ENCODE results near the gene GSG1L. TPM values are rescaled to one million over a fixed set of nuclear protein-coding genes. Genes with fewer than 3 reads are reported as not detected.

GSG1L gene
- total and polyA plus RNA-seq, 2 of the 13 experiments (the other 11 are each of a cell fraction or from before 2014, with no cell fraction given), result not detected

DNA sequence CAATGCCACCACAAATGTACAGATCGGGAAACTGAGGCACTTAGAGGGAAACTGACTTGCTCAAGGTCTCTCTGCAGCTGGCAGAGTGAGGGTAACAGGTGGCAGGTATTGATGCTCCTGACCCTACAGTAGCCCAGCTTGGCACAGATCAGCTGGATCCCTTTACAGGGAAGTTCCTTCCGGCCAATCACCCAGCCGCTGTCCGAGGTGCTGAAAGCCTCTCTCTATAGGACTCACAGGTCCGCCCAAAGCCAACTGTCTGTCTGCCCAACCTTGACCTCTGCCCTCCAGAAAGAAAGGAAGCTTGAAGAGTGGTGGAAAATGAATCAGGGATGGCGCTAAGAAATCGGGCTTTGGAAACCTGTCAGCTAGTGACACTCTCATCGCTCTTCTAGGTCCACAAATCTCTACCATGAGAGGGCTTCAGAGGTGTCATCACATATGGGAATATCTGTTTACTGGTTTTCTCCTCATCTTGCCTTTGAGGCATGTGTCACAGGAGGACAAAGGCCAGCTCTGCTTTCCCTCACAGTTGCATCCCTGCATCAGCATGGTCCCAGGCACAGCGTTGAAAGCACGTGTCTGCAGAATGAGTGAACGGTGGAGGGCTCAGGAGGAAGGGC lies 267.4 kb downstream of the GSG1L start (continued):
- TF ChIP-seq, protein P1, sequence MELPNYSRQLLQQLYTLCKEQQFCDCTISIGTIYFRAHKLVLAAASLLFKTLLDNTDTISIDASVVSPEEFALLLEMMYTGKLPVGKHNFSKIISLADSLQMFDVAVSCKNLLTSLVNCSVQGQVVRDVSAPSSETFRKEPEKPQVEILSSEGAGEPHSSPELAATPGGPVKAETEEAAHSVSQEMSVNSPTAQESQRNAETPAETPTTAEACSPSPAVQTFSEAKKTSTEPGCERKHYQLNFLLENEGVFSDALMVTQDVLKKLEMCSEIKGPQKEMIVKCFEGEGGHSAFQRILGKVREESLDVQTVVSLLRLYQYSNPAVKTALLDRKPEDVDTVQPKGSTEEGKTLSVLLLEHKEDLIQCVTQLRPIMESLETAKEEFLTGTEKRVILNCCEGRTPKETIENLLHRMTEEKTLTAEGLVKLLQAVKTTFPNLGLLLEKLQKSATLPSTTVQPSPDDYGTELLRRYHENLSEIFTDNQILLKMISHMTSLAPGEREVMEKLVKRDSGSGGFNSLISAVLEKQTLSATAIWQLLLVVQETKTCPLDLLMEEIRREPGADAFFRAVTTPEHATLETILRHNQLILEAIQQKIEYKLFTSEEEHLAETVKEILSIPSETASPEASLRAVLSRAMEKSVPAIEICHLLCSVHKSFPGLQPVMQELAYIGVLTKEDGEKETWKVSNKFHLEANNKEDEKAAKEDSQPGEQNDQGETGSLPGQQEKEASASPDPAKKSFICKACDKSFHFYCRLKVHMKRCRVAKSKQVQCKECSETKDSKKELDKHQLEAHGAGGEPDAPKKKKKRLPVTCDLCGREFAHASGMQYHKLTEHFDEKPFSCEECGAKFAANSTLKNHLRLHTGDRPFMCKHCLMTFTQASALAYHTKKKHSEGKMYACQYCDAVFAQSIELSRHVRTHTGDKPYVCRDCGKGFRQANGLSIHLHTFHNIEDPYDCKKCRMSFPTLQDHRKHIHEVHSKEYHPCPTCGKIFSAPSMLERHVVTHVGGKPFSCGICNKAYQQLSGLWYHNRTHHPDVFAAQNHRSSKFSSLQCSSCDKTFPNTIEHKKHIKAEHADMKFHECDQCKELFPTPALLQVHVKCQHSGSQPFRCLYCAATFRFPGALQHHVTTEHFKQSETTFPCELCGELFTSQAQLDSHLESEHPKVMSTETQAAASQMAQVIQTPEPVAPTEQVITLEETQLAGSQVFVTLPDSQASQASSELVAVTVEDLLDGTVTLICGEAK (IDR thresholded peaks at IDR 0.05), result no peak
- TF ChIP-seq, protein P1 (CRISPR knock-in tag; IDR thresholded peaks at IDR 0.05), result no peak
- TF ChIP-seq, protein P2, sequence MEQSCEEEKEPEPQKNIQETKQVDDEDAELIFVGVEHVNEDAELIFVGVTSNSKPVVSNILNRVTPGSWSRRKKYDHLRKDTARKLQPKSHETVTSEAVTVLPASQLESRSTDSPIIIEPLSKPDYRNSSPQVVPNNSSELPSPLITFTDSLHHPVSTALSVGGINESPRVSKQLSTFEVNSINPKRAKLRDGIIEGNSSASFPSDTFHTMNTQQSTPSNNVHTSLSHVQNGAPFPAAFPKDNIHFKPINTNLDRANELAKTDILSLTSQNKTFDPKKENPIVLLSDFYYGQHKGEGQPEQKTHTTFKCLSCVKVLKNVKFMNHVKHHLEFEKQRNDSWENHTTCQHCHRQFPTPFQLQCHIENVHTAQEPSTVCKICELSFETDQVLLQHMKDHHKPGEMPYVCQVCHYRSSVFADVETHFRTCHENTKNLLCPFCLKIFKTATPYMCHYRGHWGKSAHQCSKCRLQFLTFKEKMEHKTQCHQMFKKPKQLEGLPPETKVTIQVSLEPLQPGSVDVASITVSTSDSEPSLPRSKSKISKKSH (CRISPR knock-in tag; IDR thresholded peaks at IDR 0.05; ENCODE audit: borderline replicate concordance), result 0 out of 2 replicates have a peak, but pooled peaks have one; percentile 26
- TF ChIP-seq, protein P3, sequence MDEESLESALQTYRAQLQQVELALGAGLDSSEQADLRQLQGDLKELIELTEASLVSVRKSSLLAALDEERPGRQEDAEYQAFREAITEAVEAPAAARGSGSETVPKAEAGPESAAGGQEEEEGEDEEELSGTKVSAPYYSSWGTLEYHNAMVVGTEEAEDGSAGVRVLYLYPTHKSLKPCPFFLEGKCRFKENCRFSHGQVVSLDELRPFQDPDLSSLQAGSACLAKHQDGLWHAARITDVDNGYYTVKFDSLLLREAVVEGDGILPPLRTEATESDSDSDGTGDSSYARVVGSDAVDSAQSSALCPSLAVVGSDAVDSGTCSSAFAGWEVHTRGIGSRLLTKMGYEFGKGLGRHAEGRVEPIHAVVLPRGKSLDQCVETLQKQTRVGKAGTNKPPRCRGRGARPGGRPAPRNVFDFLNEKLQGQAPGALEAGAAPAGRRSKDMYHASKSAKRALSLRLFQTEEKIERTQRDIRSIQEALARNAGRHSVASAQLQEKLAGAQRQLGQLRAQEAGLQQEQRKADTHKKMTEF (CRISPR knock-in tag; IDR thresholded peaks at IDR 0.05), result peak; percentile 24; the same call in 1 of the 2 replicates
- TF ChIP-seq, protein P4, sequence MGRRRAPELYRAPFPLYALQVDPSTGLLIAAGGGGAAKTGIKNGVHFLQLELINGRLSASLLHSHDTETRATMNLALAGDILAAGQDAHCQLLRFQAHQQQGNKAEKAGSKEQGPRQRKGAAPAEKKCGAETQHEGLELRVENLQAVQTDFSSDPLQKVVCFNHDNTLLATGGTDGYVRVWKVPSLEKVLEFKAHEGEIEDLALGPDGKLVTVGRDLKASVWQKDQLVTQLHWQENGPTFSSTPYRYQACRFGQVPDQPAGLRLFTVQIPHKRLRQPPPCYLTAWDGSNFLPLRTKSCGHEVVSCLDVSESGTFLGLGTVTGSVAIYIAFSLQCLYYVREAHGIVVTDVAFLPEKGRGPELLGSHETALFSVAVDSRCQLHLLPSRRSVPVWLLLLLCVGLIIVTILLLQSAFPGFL (CRISPR knock-in tag; IDR thresholded peaks at IDR 0.05), result no peak
- TF ChIP-seq, protein P5, sequence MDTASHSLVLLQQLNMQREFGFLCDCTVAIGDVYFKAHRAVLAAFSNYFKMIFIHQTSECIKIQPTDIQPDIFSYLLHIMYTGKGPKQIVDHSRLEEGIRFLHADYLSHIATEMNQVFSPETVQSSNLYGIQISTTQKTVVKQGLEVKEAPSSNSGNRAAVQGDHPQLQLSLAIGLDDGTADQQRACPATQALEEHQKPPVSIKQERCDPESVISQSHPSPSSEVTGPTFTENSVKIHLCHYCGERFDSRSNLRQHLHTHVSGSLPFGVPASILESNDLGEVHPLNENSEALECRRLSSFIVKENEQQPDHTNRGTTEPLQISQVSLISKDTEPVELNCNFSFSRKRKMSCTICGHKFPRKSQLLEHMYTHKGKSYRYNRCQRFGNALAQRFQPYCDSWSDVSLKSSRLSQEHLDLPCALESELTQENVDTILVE (CRISPR knock-in tag; IDR thresholded peaks at IDR 0.05), result peak; percentile 81
- TF ChIP-seq, protein P6, sequence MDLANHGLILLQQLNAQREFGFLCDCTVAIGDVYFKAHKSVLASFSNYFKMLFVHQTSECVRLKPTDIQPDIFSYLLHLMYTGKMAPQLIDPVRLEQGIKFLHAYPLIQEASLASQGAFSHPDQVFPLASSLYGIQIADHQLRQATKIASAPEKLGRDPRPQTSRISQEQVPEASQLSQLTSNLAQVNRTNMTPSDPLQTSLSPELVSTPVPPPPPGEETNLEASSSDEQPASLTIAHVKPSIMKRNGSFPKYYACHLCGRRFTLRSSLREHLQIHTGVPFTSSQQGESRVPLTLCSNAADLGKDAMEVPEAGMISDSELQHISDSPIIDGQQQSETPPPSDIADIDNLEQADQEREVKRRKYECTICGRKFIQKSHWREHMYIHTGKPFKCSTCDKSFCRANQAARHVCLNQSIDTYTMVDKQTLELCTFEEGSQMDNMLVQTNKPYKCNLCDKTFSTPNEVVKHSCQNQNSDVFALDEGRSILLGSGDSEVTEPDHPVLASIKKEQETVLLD (CRISPR knock-in tag; IDR thresholded peaks at IDR 0.05; ENCODE audit: low read depth), result peak; percentile 54; the same call in 1 of the 2 replicates
- TF ChIP-seq EHMT2 (IDR thresholded peaks at IDR 0.05; ENCODE audit: borderline replicate concordance, low read depth, low read length) (peak; percentile 98), ZMYM4 (CRISPR knock-in tag; IDR thresholded peaks at IDR 0.05) (0 out of 2 replicates have a peak, but pooled peaks have one; percentile 19)
- TF ChIP-seq, protein P7, sequence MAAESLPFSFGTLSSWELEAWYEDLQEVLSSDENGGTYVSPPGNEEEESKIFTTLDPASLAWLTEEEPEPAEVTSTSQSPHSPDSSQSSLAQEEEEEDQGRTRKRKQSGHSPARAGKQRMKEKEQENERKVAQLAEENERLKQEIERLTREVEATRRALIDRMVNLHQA (CRISPR knock-in tag; IDR thresholded peaks at IDR 0.05), result no peak
- TF ChIP-seq, protein P8, sequence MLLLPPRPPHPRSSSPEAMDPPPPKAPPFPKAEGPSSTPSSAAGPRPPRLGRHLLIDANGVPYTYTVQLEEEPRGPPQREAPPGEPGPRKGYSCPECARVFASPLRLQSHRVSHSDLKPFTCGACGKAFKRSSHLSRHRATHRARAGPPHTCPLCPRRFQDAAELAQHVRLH (CRISPR knock-in tag; IDR thresholded peaks at IDR 0.05; ENCODE audit: borderline replicate concordance, low read depth), result peak; percentile 78; the same call in 1 of the 2 replicates

Measured in HepG2 (cell line).